GM23248 (cell line): ENCODE data around the gene TWIST2. TPM values are rescaled to one million over a fixed set of nuclear protein-coding genes. Genes with fewer than 3 reads are reported as not detected.

ENCODE experiments used
- DNase-seq: peaks from one replicate; pipeline ENCODE4 v3.0.0-alpha.2; 2015
- H2AFZ ChIP-seq: fragments of 200-600 bp; sonication (generic); 2 replicates; pipeline ENCODE4 v1.6.1; 2016; ENCODE audit warnings: antibody characterized with exemption
- H3F3A ChIP-seq: fragments of 200-600 bp; sonication (generic); 2 replicates; pipeline ENCODE4 v1.6.1; 2016; ENCODE audit warnings: mild to moderate bottlenecking, antibody characterized with exemption, mixed run types; ENCODE audit not compliant: insufficient read depth
- H3K27ac ChIP-seq: fragments of 200-600 bp; sonication (generic); 2 replicates; pipeline ENCODE4 v1.5.1; 2016; ENCODE audit warnings: mild to moderate bottlenecking
- H3K27me3 ChIP-seq: fragments of 200-600 bp; sonication (generic); replicated peaks from 2 replicates; pipeline ENCODE4 v1.6.1; 2016; ENCODE audit warnings: mild to moderate bottlenecking; ENCODE audit not compliant: insufficient read depth
- H3K36me3 ChIP-seq: fragments of 200-600 bp; sonication (generic); 2 replicates; pipeline ENCODE4 v1.6.1; 2016; ENCODE audit warnings: low read depth, mild to moderate bottlenecking
- H3K4me1 ChIP-seq: fragments of 200-600 bp; sonication (generic); 2 replicates; pipeline ENCODE4 v1.6.1; 2016; ENCODE audit warnings: mild to moderate bottlenecking; ENCODE audit not compliant: insufficient read depth
- H3K4me2 ChIP-seq: fragments of 200-600 bp; sonication (generic); one replicate; pipeline ENCODE4 v1.6.1; 2016; ENCODE audit warnings: mild to moderate bottlenecking; ENCODE audit not compliant: unreplicated experiment
- H3K4me3 ChIP-seq: fragments of 200-600 bp; sonication (generic); 2 replicates; pipeline ENCODE4 v1.5.1; 2016; ENCODE audit warnings: mild to moderate bottlenecking
- H3K79me2 ChIP-seq: fragments of 200-600 bp; sonication (generic); 2 replicates; pipeline ENCODE4 v1.6.1; 2016; ENCODE audit warnings: mild to moderate bottlenecking; ENCODE audit not compliant: insufficient read depth
- H3K9ac ChIP-seq: fragments of 200-600 bp; sonication (generic); 2 replicates; pipeline ENCODE4 v1.6.1; 2016; ENCODE audit warnings: mild to moderate bottlenecking
- H3K9me2 ChIP-seq: fragments of 200-600 bp; sonication (generic); 2 replicates; pipeline ENCODE4 v1.6.1; 2016; ENCODE audit warnings: mixed run types, mild to moderate bottlenecking, moderate library complexity; ENCODE audit not compliant: insufficient read depth
- H3K9me3 ChIP-seq: fragments of 200-600 bp; sonication (generic); one replicate; pipeline ENCODE4 v1.6.1; 2017; ENCODE audit warnings: low read depth
- H4K20me1 ChIP-seq: fragments of 200-600 bp; sonication (generic); 2 replicates; pipeline ENCODE4 v1.6.0; 2016; ENCODE audit not compliant: insufficient read depth
- EZH2 ChIP-seq: fragments of 200-600 bp; sonication (generic); IDR thresholded peaks from 2 replicates; pipeline ENCODE4 v1.6.1; 2018; ENCODE audit warnings: antibody characterized with exemption, mild to moderate bottlenecking; ENCODE audit not compliant: insufficient read depth, poor library complexity, severe bottlenecking
- EZH2phosphoT487 ChIP-seq: fragments of 200-600 bp; sonication (generic); IDR thresholded peaks from 2 replicates; pipeline ENCODE4 v1.6.1; 2018; ENCODE audit warnings: antibody characterized with exemption, moderate library complexity, mild to moderate bottlenecking, low read depth; ENCODE audit not compliant: insufficient read depth
- WGBS, 2 experiments: methylation state at CpG; one replicate each; pipeline ENCODE4 v1.1.6; 2015 to 2017; ENCODE audit warnings: low lambda C conversion rate in 2 of 2, low coverage in 1 of 2; ENCODE audit errors: missing lambda C conversion rate in 2 of 2; 5-methylcytosine and 5-hydroxymethylcytosine counted together
- in situ Hi-C: fragments of 300-500 bp; cut with MboI; formaldehyde crosslinking; loops from 2 replicates; pipeline ENCODE4 v1.15.0; 2020
- polyA plus RNA-seq: library from polyadenylated mRNA; unstranded; fragments of >200 nt; fragmentation: Nextera tagmentation; extraction: Ambion mirVana; gene quantifications from 2 replicates; pipeline ENCODE4 v1.2.1, GENCODE V29; 2016
- total RNA-seq: library from RNA; depleted of rRNA; stranded (reverse); fragments of >200 nt; shearing (Covaris generic); gene quantifications from 2 replicates; pipeline ENCODE4 v1.2.3, GENCODE V29; 2014

TWIST2 gene
- total and polyA plus RNA-seq, 2 experiments from 2014 or later: 248 to 544 TPM

GRCh38 chr2:238868616-238869292 is 20.9 kb downstream of the TWIST2 start:
- no peak overlapping the region for H2AFZ ChIP-seq

GRCh38 chr2:238869293-238870124 is 21.6 kb downstream of the TWIST2 start:
- TF ChIP-seq EZH2 (no peak), EZH2phosphoT487 (no peak)
- H2AFZ ChIP-seq: no peak overlapping the region
- H3K27me3 ChIP-seq: no peaks in the 10 kb centered on the region
- peak overlapping the region; percentile 75 for H3K4me2 ChIP-seq
- peaks cover 57% of the 10 kb centered on the region for H3K4me1 ChIP-seq
- peaks cover 7% of the 10 kb centered on the region; the same call in 1 of the 2 replicates for H4K20me1 ChIP-seq
- 29 to 33% methylated on average over 7 to 9 of the region's 9 CpGs for WGBS, 2 experiments
- H3K79me2 ChIP-seq: peaks cover 76% of the 10 kb centered on the region
- peaks cover 13% of the 10 kb centered on the region; the same call in 1 of the 2 replicates for H3K36me3 ChIP-seq
- DNase-seq: peak; percentile 88
- peaks cover 80% of the 10 kb centered on the region for H3F3A ChIP-seq
- in situ Hi-C loops: no loop called here
- H3K9ac ChIP-seq: peak overlapping the region; percentile 97
- H3K4me3 ChIP-seq: no peak overlapping the region
- no peaks in the 10 kb centered on the region for H3K9me3 ChIP-seq
- no peaks in the 10 kb centered on the region for H3K9me2 ChIP-seq
- peak overlapping the region; percentile 96 for H3K27ac ChIP-seq

More at GRCh38 chr2:238868616-238869292, 20.9 kb downstream of the TWIST2 start:
- in situ Hi-C loops: no loop called here
- TF ChIP-seq EZH2phosphoT487 (no peak), EZH2 (no peak)
- Histone ChIP-seq H3K9me3 (no peaks in the 10 kb centered on the region), H3K4me1 (peaks cover 55% of the 10 kb centered on the region), H4K20me1 (peaks cover 6% of the 10 kb centered on the region; the same call in 1 of the 2 replicates), H3F3A (peaks cover 77% of the 10 kb centered on the region), H3K4me3 (peak overlapping the region; percentile 6; the same call in 1 of the 2 replicates), H3K9me2 (no peaks in the 10 kb centered on the region), H3K9ac (peak overlapping the region; percentile 97), H3K4me2 (peak overlapping the region; percentile 75), H3K27me3 (no peaks in the 10 kb centered on the region), H3K36me3 (peaks cover 12% of the 10 kb centered on the region; the same call in 1 of the 2 replicates), H3K79me2 (peaks cover 76% of the 10 kb centered on the region), H3K27ac (peak overlapping the region; percentile 96)
- WGBS, 2 experiments: 16 to 17% methylated on average over 25 of the region's 25 CpGs
- DNase-seq: peak; percentile 91

DNA sequence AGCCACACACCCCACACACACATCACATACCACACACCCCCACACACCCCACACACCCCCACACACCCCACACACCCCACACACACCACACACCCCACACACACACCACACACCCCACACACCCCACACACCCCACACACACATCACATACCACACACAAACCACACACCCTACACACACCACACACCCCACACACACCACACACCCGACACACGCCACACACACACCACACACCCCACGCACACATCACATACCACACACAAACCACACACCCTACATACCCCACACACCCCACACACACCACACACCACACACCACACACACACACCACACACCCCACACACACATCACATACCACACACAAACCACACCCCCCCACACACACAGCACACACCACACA is 22.4 kb downstream of the TWIST2 start:
- H3K9ac ChIP-seq: no peak overlapping the region
- no peak overlapping the region for H3K27ac ChIP-seq
- H3K9me2 ChIP-seq: no peaks in the 10 kb centered on the region
- TF ChIP-seq EZH2 (no peak), EZH2phosphoT487 (no peak)
- peaks cover 19% of the 10 kb centered on the region; the same call in 1 of the 2 replicates for H3K36me3 ChIP-seq
- WGBS, 2 experiments: 65 to 80% methylated on average over 1 to 3 of the region's 3 CpGs
- H3K79me2 ChIP-seq: peaks cover 76% of the 10 kb centered on the region
- H4K20me1 ChIP-seq: peaks cover 11% of the 10 kb centered on the region; the same call in 1 of the 2 replicates
- H3F3A ChIP-seq: peaks cover 80% of the 10 kb centered on the region
- no peak overlapping the region for H3K4me3 ChIP-seq
- in situ Hi-C loops: no loop called here
- no peak overlapping the region for H3K4me2 ChIP-seq
- H3K27me3 ChIP-seq: no peaks in the 10 kb centered on the region
- H3K9me3 ChIP-seq: no peaks in the 10 kb centered on the region
- no peak for DNase-seq
- no peak overlapping the region for H2AFZ ChIP-seq
- peaks cover 57% of the 10 kb centered on the region for H3K4me1 ChIP-seq

GRCh38 chr2:238872026-238872425 is 24.1 kb downstream of the TWIST2 start:
- Histone ChIP-seq H3F3A (peaks cover 80% of the 10 kb centered on the region), H3K4me2 (no peak overlapping the region), H3K4me1 (peaks cover 57% of the 10 kb centered on the region), H3K36me3 (peaks cover 29% of the 10 kb centered on the region; the same call in 1 of the 2 replicates), H3K9me3 (no peaks in the 10 kb centered on the region), H3K9ac (no peak overlapping the region; the same call in 1 of the 2 replicates), H4K20me1 (peaks cover 11% of the 10 kb centered on the region; the same call in 1 of the 2 replicates), H3K27me3 (no peaks in the 10 kb centered on the region), H3K4me3 (no peak overlapping the region), H2AFZ (no peak overlapping the region), H3K9me2 (no peaks in the 10 kb centered on the region), H3K79me2 (peaks cover 76% of the 10 kb centered on the region), H3K27ac (peak overlapping the region; percentile 72)
- no peak for TF ChIP-seq EZH2
- DNase-seq: no peak
- in situ Hi-C loops: no loop called here
- WGBS, 2 experiments: 24% methylated on average over 7 of the region's 7 CpGs
